Left lung (tissue), 10 donors: Measurements from ENCODE around the gene SLC25A19. TPM values are rescaled to one million over a fixed set of nuclear protein-coding genes. Genes with fewer than 3 reads are reported as not detected.

Source experiments
- ATAC-seq: fragments of 200-7000 bp; cut with Tn5 transposase; one replicate; pipeline ENCODE4 v1.9.1; 2020; ENCODE audit warnings: moderate library complexity
- DNase-seq, 4 donors: peaks; one replicate each; pipeline ENCODE4 v3.0.0-alpha.2; 2013 to 2020
- H3K27ac ChIP-seq, 2 donors: fragments of 200-600 bp; sonication (generic) in 1 of 2; one replicate each; pipeline versions ENCODE4 v1.5.0 to v1.8.0; 2020 to 2021
- H3K27me3 ChIP-seq, 2 donors: fragments of 200-600 bp; sonication (generic) in 1 of 2; one replicate each; pipeline versions ENCODE4 v1.5.0 to v1.8.0; 2020 to 2021
- H3K36me3 ChIP-seq, 2 donors: fragments of 200-600 bp; sonication (generic) in 1 of 2; one replicate each; pipeline versions ENCODE4 v1.5.0 to v1.8.0; 2020 to 2021
- H3K4me1 ChIP-seq, 2 donors: fragments of 200-600 bp; one replicate each; pipeline ENCODE4 v1.8.0; 2021
- H3K4me3 ChIP-seq, 2 donors: fragments of 200-600 bp; sonication (generic) in 1 of 2; one replicate each; pipeline versions ENCODE4 v1.5.0 to v1.8.0; 2020 to 2021; ENCODE audit warnings: mild to moderate bottlenecking in 1 of 2
- H3K9me3 ChIP-seq, 2 donors: fragments of 200-600 bp; sonication (generic) in 1 of 2; one replicate each; pipeline versions ENCODE4 v1.5.0 to v1.8.0; 2020 to 2021
- CTCF ChIP-seq, 2 donors: fragments of 200-600 bp; sonication (generic) in 1 of 2; IDR thresholded peaks; one replicate each; pipeline versions ENCODE4 v1.5.0 to v1.8.0; 2021; ENCODE audit warnings: antibody characterized with exemption in 2 of 2
- intact Hi-C, 2 donors: fragments of 100-400 bp; cut with DNase I; formaldehyde crosslinking; loops; one replicate each; pipeline versions ENCODE4 v1.11.2 to v1.14.2; 2022
- polyA plus RNA-seq, 6 donors: library from polyadenylated mRNA; unstranded; fragments of 120-200 nt; gene quantifications; one replicate each; pipeline ENCODE4 v1.2.1, GENCODE V29; 2013; ENCODE audit not compliant: insufficient read length in 6 of 6
- total RNA-seq, 2 donors: library from RNA; stranded (reverse); fragmentation: NEBNext Ultra II Directional; extraction: Animal tissue kit (Norgen Biotek cat#: 25700); gene quantifications; one replicate each; pipeline ENCODE4 v1.2.1, GENCODE V29; 2021
- donor health status: DM: no; HTN: yes; CAD: no.
- donor health status: DM: no; HTN: no; CAD: no.

Gene SLC25A19
- total and polyA plus RNA-seq, 8 donors, result 5.9 to 29.7 (median 7.4) TPM

GRCh38 chr17:75271955-75272847 lies 17.0 kb downstream of the SLC25A19 start:
- Histone ChIP-seq H3K27ac (peak overlapping the region; percentile 81 to 95), H3K27me3 (no peaks in the 10 kb centered on the region), H3K4me3 (peak overlapping the region; percentile 73 to 86), H3K9me3 (no peaks in the 10 kb centered on the region), H3K36me3 (peaks cover 0 to 41% of the 10 kb centered on the region in 2 donors), H3K4me1 (peaks cover 13 to 52% of the 10 kb centered on the region in 2 donors)
- intact Hi-C loops, result no loop called here
- no peak for ATAC-seq
- TF ChIP-seq CTCF (IDR thresholded peaks at IDR 0.05), result no peak
- DNase-seq, result no peak

GRCh38 chr17:75271233-75271954 lies 17.8 kb downstream of the SLC25A19 start:
- ATAC-seq (peak; percentile 87), DNase-seq (peak in 3 of 4 donors; percentile 82 to 98 (median 84))
- Histone ChIP-seq H3K27me3 (no peaks in the 10 kb centered on the region), H3K4me3 (peak overlapping the region; percentile 73 to 86), H3K36me3 (peaks cover 0 to 45% of the 10 kb centered on the region in 2 donors), H3K9me3 (no peaks in the 10 kb centered on the region), H3K27ac (peak overlapping the region; percentile 81 to 95), H3K4me1 (peaks cover 13 to 58% of the 10 kb centered on the region in 2 donors)
- peak; percentile 74 to 89 for TF ChIP-seq CTCF (IDR thresholded peaks at IDR 0.05)
- intact Hi-C loops, result no loop called here

- peak within 1 kb of the TSS; percentile 95 for H3K27ac ChIP-seq
- ATAC-seq, result no peak
- H3K4me1 ChIP-seq, result peaks cover 13 to 63% of the 10 kb centered on the region in 2 donors
- H3K4me3 ChIP-seq, result peak within 1 kb of the TSS; percentile 86 to 93
- peak in 1 of 4 donors; percentile 73 for DNase-seq
- no peaks in the 10 kb centered on the region for H3K27me3 ChIP-seq
- no peak for TF ChIP-seq CTCF (IDR thresholded peaks at IDR 0.05)
- H3K36me3 ChIP-seq, result peaks cover 0 to 50% of the 10 kb centered on the region in 2 donors
- intact Hi-C loops, result no loop called here
- no peaks in the 10 kb centered on the region for H3K9me3 ChIP-seq
These were observed 18.3 kb downstream of the SLC25A19 start, which contains the start of gene MIF4GD for GRCh38 chr17:75270966-75271232. TSS of gene MIF4GD (minus strand) at chr17:75271231. CDS start at chr17:75270195, 1,036 bp downstream.

GRCh38 chr17:75270218-75270965 lies 18.8 kb downstream of the SLC25A19 start:
- peak overlapping the region; percentile 95 for H3K27ac ChIP-seq

More at GRCh38 chr17:75270218-75270965, 18.8 kb downstream of the SLC25A19 start:
- TF ChIP-seq CTCF (IDR thresholded peaks at IDR 0.05), result no peak
- no peaks in the 10 kb centered on the region for H3K27me3 ChIP-seq
- peak in 3 of 4 donors; percentile 70 to 91 (median 72) for DNase-seq
- H3K9me3 ChIP-seq, result no peaks in the 10 kb centered on the region
- intact Hi-C loops, result no loop called here
- H3K4me3 ChIP-seq, result peak overlapping the region; percentile 86 to 93
- H3K4me1 ChIP-seq, result peaks cover 13 to 68% of the 10 kb centered on the region in 2 donors
- H3K36me3 ChIP-seq, result peaks cover 0 to 51% of the 10 kb centered on the region in 2 donors
- peak; percentile 63 for ATAC-seq
